NCI-H2196 treated with DMSO at 0.1 percent for 48 hours (cell line): ENCODE data around the gene CEACAM16.

ENCODE experiments used
- DNase-seq: peaks from one replicate; lab custom pipeline; 2025; ENCODE audit not compliant: unreplicated experiment; lab: John Stamatoyannopoulos, UW

The CEACAM16 gene

DNA sequence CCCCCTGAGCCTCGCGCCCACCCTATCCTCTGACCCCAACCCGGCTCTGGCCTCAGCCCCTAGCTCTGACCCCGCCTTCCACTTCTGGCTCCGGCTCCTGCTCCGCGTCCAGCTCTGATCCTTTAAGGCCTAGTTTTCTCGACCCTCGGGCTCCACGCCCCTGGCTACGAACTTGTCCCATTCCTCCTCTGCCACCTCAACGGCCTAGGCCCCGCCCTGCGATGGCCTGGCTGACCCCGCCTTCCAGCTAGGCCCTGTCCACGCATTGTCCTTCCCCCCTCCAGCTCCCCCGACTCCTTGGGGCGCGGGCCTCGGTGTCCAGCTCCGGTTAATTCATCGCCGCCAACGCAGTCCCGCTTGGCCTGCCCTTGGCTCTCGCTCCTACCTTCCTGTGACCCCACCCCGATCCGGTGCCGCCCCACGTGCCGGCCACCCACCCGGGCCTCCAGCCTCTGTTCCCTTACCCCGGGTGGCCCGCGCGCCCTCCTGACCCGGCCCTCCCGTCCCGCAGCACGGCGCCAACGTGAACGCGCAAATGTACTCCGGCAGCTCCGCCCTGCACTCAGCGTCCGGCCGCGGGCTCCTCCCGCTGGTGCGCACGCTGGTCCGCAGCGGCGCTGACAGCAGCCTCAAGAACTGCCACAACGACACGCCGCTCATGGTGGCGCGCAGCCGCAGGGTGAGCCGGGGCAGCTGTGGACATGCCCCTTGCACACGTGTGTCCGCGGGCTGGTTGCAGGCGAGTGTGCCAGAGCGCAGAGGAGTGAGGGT is 59.0 kb downstream of the CEACAM16 start:
- no peak for DNase-seq

DNA sequence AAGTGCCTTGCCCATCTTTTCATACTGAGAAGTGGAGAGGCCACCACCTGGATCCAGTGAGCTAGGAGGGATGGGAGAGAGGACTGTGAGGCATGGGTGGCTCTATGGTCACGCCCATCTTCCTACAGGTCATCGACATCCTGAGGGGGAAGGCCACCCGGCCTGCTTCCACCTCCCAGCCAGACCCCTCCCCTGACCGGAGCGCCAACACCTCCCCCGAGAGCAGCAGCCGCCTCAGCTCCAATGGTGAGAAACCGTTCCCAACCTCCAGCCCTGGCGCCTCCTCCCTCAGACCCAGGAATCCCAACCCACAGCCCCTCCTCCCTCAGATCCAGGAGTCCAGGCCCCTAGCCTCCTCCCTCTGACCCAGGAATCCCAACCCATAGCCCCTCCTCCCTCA is 59.6 kb downstream of the CEACAM16 start:
- DNase-seq: no peak

DNA sequence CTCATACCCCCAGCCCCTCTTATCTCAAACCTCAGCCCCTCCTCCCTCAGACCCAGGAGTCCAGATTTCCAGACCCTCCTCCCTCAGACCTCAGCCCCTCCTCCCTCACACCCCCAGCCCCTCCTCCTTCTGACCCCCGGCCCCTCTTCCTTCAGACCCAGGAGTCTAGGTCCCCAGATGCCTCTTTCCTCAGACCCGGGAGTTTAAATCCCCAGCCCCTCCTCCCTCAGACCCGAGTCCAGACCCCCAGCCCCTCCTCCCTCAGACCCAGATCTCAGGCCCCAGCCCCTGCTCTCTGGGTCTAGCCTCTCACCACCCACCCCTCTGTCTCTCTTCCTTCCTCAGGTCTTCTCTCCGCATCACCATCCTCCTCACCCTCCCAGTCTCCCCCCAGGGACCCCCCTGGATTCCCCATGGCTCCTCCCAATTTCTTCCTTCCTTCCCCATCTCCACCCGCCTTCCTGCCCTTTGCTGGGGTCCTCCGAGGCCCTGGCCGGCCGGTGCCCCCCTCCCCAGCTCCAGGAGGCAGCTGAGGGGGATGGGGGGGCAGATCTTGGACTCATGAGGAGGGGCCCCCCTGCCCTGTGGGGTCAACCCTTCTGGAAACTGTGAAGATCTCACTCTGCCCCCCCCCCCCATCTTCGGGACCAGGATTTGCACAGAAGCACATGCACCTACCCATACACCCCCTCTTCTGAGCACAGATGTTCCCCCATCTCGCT is 60.3 kb downstream of the CEACAM16 start:
- DNase-seq: no peak
